Body of pancreas (tissue), 4 donors: ENCODE data around the gene CCDC107. TPM values are rescaled to one million over a fixed set of nuclear protein-coding genes. Genes with fewer than 3 reads are reported as not detected.

ENCODE experiments used
- ATAC-seq: fragments of 150-250 bp; one replicate; pipeline ENCODE4 v1.9.1; 2016
- DNase-seq, 4 donors: peaks; one replicate each; pipeline ENCODE4 v3.0.0-alpha.2; 2019
- H3K27ac ChIP-seq, 4 donors: fragments of 200-600 bp; sonication (generic); 1 replicate in 3 of 4; 2 replicates in 1 of 4; pipeline versions ENCODE4 v1.5.1 to v1.6.1; 2016 to 2019; ENCODE audit warnings: mild to moderate bottlenecking in 1 of 4, mixed read lengths in 1 of 4, moderate library complexity in 1 of 4
- H3K27me3 ChIP-seq, 2 donors: fragments of 200-600 bp; sonication (generic); one replicate each; pipeline ENCODE4 v1.6.0; 2016; ENCODE audit warnings: mild to moderate bottlenecking in 1 of 2
- H3K36me3 ChIP-seq, 2 donors: fragments of 200-600 bp; sonication (generic); replicated peaks in 1 of 2; 2 replicates each; pipeline ENCODE4 v1.5.1; 2016; ENCODE audit warnings: low read depth in 2 of 2; ENCODE audit not compliant: insufficient read depth in 1 of 2
- H3K4me1 ChIP-seq: fragments of 200-600 bp; sonication (generic); one replicate; pipeline ENCODE4 v1.6.0; 2016
- H3K4me3 ChIP-seq, 2 donors: fragments of 200-600 bp; sonication (generic); 1 replicate in 1 of 2; 2 replicates in 1 of 2; pipeline ENCODE4 v1.5.1; 2016 to 2019
- H3K9me3 ChIP-seq, 3 donors: fragments of 200-600 bp; sonication (generic); 1 replicate in 2 of 3; 2 replicates in 1 of 3; pipeline ENCODE4 v1.5.1; 2016
- CTCF ChIP-seq, 7 experiments: fragments of 450-650 bp in 4 of 7; fragments of 200-600 bp in 3 of 7; sonication (generic) in 3 of 7; IDR thresholded peaks; one replicate each; pipeline ENCODE4 v1.5.1; 2016 to 2019; ENCODE audit warnings: antibody characterized with exemption in 7 of 7
- POLR2A ChIP-seq, 3 donors: fragments of 450-650 bp; IDR thresholded peaks; one replicate each; pipeline ENCODE4 v1.6.1; 2016; ENCODE audit warnings: antibody characterized with exemption in 3 of 3, mild to moderate bottlenecking in 2 of 3
- WGBS, 2 donors: methylation state at CpG; one replicate each; pipeline ENCODE4 v1.1.5; 2017; 5-methylcytosine and 5-hydroxymethylcytosine counted together
- intact Hi-C: fragments of 100-400 bp; cut with DNase I; formaldehyde crosslinking; loops from one replicate; pipeline ENCODE4 v1.15.1; 2023
- total RNA-seq, 2 donors: library from RNA; depleted of rRNA; stranded (reverse); fragments of >200 nt; gene quantifications; one replicate each; pipeline ENCODE4 v1.1.0, GENCODE V29; 2016

The CCDC107 gene
- total RNA-seq, 2 donors from 2014 or later, result 15.8 to 42.2 TPM

DNA sequence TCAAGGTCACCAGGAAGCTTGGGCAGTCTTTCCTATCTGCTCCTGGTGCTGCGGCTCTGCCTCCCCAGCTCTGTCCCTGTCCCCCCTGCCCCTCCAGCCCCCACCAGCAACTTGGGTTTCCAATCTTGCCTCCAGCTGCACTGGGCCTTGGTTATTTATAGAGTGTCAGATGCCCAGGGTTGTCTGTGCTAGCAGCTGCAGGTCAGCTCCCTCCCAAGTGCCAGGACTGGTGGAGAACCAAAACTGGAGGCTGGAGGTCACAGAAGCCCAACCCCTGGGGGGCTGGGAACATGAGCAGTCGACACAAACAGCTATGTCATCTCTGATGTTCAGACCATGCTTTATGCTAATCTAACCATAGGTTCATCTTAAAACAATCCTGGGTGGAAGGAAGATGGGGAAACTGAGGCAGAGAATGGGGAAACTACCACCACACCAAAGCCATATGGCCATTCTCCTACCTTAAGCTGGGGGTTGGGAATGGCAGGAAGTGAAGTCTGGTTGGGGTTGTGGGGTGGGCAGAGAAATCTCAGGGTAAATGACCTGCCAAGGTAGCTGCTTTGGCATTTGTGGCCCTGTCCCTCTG is 30.0 kb downstream of the CCDC107 start:
- Histone ChIP-seq H3K4me1 (peaks cover 11% of the 10 kb centered on the region), H3K4me3 (no peak overlapping the region), H3K36me3 (no peaks in the 10 kb centered on the region), H3K27me3 (no peaks in the 10 kb centered on the region), H3K27ac (no peak overlapping the region), H3K9me3 (no peaks in the 10 kb centered on the region)
- intact Hi-C loops, result no loop called here
- TF ChIP-seq CTCF (IDR thresholded peaks at IDR 0.05) (no peak), POLR2A (IDR thresholded peaks at IDR 0.05) (no peak)
- DNase-seq (no peak), ATAC-seq (no peak)
- WGBS, 2 donors, result 87 to 100% methylated on average over 1 to 2 of the region's 2 CpGs

GRCh38 chr9:35688558-35689541 is 30.8 kb downstream of the CCDC107 start:
- Histone ChIP-seq H3K4me1 (peaks cover 11% of the 10 kb centered on the region), H3K27ac (peak overlapping the region in 2 of 4 donors; percentile 18 to 90), H3K9me3 (no peaks in the 10 kb centered on the region), H3K27me3 (no peaks in the 10 kb centered on the region), H3K36me3 (no peaks in the 10 kb centered on the region), H3K4me3 (no peak overlapping the region)
- ATAC-seq, result no peak
- no peak for TF ChIP-seq CTCF (IDR thresholded peaks at IDR 0.05)
- TF ChIP-seq POLR2A (IDR thresholded peaks at IDR 0.05), result no peak
- 83 to 87% methylated on average over 11 to 12 of the region's 12 CpGs for WGBS, 2 donors
- no peak for DNase-seq
- intact Hi-C loops, result no loop called here

DNA sequence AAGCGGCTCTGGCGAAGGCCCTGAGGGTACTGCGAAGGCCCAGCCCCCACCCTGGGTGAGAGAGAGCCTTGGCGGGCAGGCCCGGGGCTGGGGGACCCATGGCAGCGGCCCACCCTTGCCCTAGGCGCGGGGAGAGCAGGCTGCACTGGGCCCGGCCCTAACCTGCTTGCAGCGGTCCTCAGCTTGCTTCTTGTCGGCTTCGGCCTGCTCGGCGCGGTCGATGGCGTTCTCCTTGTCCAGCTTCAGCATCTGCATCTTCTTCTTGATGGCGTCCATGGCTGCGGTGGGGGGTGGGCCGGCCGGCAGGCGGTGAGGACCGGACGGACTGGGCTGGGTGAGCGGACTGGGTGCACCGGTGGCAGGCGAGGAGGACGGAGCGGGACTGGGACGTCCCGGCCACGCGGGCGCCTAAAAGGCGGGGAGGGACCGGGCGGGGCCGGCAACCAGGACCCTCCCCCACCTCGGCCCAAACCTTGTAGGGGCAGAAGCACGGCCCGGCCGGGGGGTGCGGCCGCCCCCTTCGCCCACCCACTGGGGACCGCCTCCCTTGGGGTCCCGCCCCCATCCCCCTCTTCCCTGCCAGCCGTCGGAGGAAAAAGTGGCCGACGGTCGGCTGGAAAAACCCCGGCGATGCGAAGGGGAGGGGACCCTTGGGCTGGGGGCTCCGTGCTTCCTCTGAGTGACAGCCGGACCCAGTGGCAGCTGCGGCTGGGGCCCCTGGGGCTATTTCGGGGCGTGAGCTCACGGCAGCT is 31.6 kb downstream of the CCDC107 start, which contains the start of gene TPM2:
Gene TPM2 (minus strand): TSS at position 384 of the 752 bp plus-strand sequence. CDS start 108 bp downstream, at position 276.
- WGBS, 2 donors, result 61 to 84% methylated on average over 43 to 54 of the region's 61 CpGs

GRCh38 chr9:35690294-35690613 is 32.2 kb downstream of the CCDC107 start:
- WGBS, 2 donors, result 7% methylated on average over 21 of the region's 21 CpGs; no CpG with 5 or more reads in 1 of the 2 donors
- DNase-seq (no peak), ATAC-seq (no peak)
- Histone ChIP-seq H3K27me3 (no peaks in the 10 kb centered on the region), H3K36me3 (no peaks in the 10 kb centered on the region), H3K9me3 (no peaks in the 10 kb centered on the region), H3K27ac (peak overlapping the region; percentile 69 to 90 (median 82)), H3K4me1 (peaks cover 16% of the 10 kb centered on the region), H3K4me3 (peak overlapping the region; percentile 86 to 88)
- intact Hi-C loops, result no loop called here
- TF ChIP-seq POLR2A (IDR thresholded peaks at IDR 0.05), result no peak

More for the DNA sequence above, 31.6 kb downstream of the CCDC107 start, which contains the start of gene TPM2:
- ATAC-seq (peak; percentile 18), DNase-seq (peak; percentile 20 to 37 (median 30))
- Histone ChIP-seq H3K9me3 (no peaks in the 10 kb centered on the region), H3K27ac (peak within 1 kb of the TSS; percentile 69 to 90 (median 82)), H3K36me3 (no peaks in the 10 kb centered on the region), H3K4me1 (peaks cover 11% of the 10 kb centered on the region), H3K4me3 (peak within 1 kb of the TSS; percentile 86 to 88), H3K27me3 (no peaks in the 10 kb centered on the region)
- TF ChIP-seq CTCF (IDR thresholded peaks at IDR 0.05) (no peak), POLR2A (IDR thresholded peaks at IDR 0.05) (no peak)
- intact Hi-C loops, result no loop called here
